Activated CD4-positive, alpha-beta T cell treated with anti-CD3 and anti-CD28 coated beads, Interleukin-2, amount 50 U/mL, for 1 hour (primary cell): Measurements from ENCODE around the gene HIP1R.
A peak's percentile ranks its signal among the peaks of the same experiment; 100 is the strongest.

ENCODE experiments used
- DNase-seq: peaks from one replicate; pipeline ENCODE4 v3.0.0-alpha.2; 2020

HIP1R gene

DNA sequence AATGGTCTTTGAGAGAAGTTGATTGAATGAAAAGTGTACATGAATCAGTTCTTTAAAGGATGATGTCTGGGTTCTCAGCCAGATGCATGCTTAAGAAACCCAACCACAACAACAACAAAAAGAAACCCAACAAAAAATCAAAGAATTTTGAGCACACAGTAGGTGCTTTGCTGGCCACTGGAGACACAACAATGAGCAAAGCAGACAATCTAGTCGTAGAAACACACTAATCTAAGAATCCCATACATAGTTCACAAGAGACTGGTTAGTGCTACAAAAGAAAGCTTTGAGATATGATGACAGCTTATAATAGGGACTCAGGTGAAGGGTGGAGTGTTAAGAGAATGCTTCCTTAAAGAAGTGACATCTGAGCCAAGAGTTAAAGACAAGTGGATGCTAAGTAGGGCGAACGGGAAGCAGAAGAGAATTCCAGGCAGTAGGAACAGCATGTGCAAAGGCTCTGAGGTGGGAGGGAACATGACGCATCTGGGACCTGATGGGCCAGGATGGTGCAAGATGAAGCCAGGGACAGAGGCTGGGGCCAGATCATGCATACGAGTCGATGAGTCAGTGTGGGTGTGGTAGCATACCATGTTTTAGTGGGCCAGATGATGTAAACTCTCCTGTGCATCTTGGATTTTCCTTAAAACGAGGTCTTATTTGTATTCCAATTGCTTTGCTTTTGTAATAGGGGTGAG is 4.6 kb upstream of the HIP1R start:
- DNase-seq: no peak

GRCh38 chr12:122834104-122834920 is 945 bp upstream of the HIP1R start:
- DNase-seq: no peak

GRCh38 chr12:122835750-122836026 is 431 bp downstream of the HIP1R start:
- DNase-seq: no peak

DNA sequence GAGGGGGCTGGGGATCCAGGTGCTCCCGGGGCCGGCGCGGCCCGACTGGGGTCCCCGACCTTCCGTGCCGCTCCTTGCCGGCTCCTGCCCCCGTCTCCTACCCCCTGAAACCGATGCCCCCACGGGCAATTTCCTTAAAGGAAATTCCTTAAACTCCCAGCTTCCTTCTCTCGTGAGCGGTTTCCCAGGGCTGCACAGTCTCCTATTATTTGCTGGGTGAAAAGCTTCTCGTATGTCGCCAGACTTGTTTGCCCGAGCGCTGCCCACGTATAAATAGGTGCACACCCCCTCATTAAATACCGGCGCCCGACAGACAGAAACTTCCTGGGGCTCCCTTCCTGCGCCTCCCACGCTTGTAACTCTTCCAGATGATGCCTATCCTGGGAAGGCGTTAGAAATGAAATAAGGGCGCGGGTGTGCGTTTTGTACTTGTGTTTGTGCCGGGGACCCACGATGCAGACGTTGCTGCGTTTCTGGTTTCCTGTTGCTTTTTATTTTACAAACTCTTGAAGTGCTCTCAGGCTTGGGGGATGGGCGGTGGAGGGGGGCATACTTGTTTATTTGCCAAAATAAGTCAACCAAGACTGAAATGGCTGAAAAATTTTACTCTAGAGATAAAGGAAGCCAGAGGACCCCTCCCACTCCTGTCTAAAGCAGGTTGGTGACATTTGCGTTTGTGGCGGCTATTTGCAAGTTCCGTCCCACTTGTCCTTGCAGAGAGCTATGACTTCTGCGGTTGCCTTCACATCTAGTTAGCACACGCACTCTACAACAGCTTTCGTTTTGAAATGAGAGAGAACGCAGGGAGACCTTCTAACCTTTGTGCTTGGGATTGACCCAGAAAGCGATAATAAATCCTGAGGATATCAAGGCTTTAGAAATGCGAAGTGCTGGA is 1.0 kb downstream of the HIP1R start:
- peak; percentile 61 for DNase-seq

- DNase-seq: no peak
These were observed 2.3 kb downstream of the HIP1R start for GRCh38 chr12:122837306-122838265.

- DNase-seq: no peak
These were observed 3.6 kb downstream of the HIP1R start for GRCh38 chr12:122838841-122839240.

DNA sequence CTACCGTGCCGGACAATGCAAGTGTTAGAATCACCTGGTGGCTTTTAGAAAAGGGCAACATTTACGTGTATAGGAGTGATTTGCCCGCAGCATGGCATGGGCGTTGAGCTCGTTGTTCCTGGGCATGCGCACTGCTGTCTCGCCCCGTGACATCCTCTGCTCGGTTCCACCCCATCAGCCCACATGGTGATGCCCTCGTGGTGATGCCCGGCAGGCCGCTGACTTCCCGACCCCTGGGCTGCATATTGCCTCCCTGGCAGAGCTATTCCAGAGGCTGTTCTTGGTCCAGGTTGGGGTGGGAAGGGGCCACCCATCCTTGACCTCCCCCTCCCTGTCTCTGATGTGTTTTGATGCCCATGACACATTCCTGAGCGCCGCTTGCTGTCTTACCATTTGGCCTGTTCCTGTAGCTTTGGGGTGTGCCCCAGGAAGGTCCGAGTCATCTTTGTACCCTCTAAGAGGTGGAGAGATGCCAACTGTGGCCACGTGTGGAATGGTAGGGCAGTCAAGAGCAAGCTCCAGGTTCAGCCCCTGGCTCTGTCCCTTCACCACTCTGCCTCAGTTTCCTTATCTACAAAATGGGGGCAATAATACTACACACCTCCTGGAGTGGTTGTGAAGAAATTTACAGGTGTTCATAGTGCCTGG is 4.8 kb downstream of the HIP1R start:
- no peak for DNase-seq

- no peak for DNase-seq
These were observed 5.6 kb downstream of the HIP1R start for GRCh38 chr12:122840580-122841513.

- no peak for DNase-seq
These were observed 6.5 kb downstream of the HIP1R start for GRCh38 chr12:122841544-122842321.

DNA sequence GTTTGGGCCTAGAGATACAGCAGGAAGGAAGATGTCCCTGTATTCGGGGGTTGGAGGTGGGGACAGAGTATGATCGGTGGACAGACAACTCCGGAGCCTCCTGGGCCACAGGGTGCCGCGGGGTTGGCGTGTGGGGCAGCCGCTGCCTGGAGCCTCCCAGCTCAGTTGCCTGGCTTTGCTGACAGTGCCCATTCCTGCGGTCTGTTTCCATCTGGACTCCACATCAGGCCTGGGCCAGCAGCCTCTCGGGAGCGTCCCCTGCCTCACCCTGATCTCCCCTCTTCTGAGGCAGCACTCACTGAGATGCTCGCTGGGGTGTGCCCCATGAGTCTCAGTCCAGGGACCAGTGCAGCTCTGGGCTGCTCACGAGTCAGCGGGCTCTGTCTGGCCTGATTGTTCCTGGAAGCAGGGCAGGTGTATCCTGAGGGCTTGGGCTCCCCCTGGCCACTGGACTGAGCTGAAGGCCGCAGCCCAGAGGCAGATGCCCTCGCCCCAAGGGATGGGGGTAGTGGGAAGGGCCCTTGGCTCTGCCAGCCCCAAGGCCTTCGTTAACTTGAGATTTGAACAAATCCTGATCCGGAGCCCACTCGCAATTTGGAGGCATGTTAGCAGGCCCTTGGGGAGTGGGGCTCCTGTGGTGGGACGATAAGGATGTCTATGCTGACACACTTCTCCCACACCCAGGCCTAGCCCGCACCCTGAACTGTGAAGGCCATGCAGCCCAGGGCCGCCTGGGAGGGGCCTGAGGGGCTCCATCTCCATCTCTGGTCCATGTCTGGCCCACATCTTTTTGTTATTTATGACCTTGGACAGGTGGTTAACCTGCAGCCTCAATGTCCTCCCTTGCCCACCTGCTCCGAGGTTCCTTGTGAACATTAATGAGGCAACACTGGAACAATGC is 7.5 kb downstream of the HIP1R start:
- no peak for DNase-seq

- DNase-seq: no peak
These were observed 8.2 kb downstream of the HIP1R start for GRCh38 chr12:122843455-122843854.

- no peak for DNase-seq
These were observed 9.2 kb downstream of the HIP1R start for GRCh38 chr12:122844366-122844971.

GRCh38 chr12:122845041-122845864 is 10.0 kb downstream of the HIP1R start:
- no peak for DNase-seq

DNA sequence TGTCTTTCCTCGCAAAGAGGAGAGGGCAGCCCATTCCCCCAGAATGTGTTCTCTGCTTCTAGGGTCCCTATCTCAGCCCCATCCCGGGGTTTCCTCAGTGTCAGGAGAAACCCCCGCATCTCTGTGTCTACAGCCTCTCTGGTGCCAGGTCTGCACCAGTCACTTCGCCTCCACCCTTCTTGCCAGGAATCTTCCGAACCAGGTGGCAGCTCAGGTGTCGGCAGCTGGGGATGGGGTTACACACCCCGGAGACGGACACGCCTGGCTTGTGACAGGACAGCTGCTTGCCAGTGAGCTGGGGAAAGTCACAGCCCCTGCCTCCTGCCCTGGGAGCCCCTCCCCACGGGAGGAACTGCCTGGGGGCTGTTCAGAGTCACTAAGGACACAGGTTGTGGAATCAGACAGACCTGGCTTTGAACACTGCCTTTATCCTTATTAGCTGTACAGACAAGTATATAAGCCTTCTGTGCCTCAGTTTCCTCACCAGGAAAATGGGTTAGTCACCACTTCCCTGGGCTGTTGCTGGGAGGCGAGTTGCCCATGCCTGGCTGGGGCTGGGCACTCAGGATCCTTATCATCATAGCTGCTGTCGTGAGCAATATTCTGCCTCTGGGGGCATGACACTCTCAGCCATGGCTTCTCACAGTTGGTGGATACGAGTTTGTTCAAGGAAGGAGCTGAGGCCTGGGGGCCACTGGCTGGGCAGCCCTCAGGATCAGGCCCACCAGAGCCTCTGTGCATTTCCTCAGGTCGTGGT is 10.8 kb downstream of the HIP1R start:
- no peak for DNase-seq

GRCh38 chr12:122846622-122847515 is 11.6 kb downstream of the HIP1R start:
- DNase-seq: no peak

GRCh38 chr12:122847516-122847836 is 12.2 kb downstream of the HIP1R start:
- no peak for DNase-seq
